Measurements from ENCODE around the gene PIK3C2G.
"Not testable (repeated sequence)": the region's sequence is repeated elsewhere in the genome, so short reads cannot be mapped to it uniquely, and the experiment has no call there.

GRCh38 chr12:18255004-18255403, 6.3 kb upstream of the PIK3C2G start:
- TF ChIP-seq TAF1 (IDR thresholded peaks at IDR 0.05; ENCODE audit: borderline replicate concordance, low read depth, low read length); CHD2 (IDR thresholded peaks at IDR 0.05; ENCODE audit: low read length, partially characterized antibody); CTCF (IDR thresholded peaks at IDR 0.05); TEAD4 (IDR thresholded peaks at IDR 0.05; ENCODE audit: borderline replicate concordance, insufficient read depth); POLR2AphosphoS5 (IDR thresholded peaks at IDR 0.05; ENCODE audit: low read depth, low read length); SMC3 (IDR thresholded peaks at IDR 0.05; ENCODE audit: low read depth, low read length); MAX (IDR thresholded peaks at IDR 0.05; ENCODE audit: low read depth); GABPA (IDR thresholded peaks at IDR 0.05; ENCODE audit: low read depth): not testable (repeated sequence)

Data from SK-N-SH (cell line).